Ovary (tissue), 9 donors: Measurements from ENCODE around the gene SINHCAF. TPM values are rescaled to one million over a fixed set of nuclear protein-coding genes. Genes with fewer than 3 reads are reported as not detected.

Source experiments
- DNase-seq, 5 donors: peaks; one replicate each; pipeline ENCODE4 v3.0.0-alpha.2; 2019 to 2020
- H3K27ac ChIP-seq, 2 donors: fragments of 200-600 bp; one replicate each; pipeline versions ENCODE4 v1.5.1 to v1.8.0; 2019 to 2022
- H3K27me3 ChIP-seq: fragments of 200-600 bp; one replicate; pipeline ENCODE4 v1.8.0; 2022
- H3K36me3 ChIP-seq: fragments of 200-600 bp; sonication (generic); one replicate; pipeline ENCODE4 v1.5.1; 2019
- H3K4me1 ChIP-seq: one replicate; pipeline ENCODE4 v1.8.1; 2013; ENCODE audit warnings: mild to moderate bottlenecking, moderate library complexity; ENCODE audit not compliant: insufficient read depth
- H3K4me3 ChIP-seq: fragments of 200-600 bp; sonication (generic); one replicate; pipeline ENCODE4 v1.5.1; 2017
- H3K9me3 ChIP-seq, 2 donors: fragments of 200-600 bp in 1 of 2; sonication (generic) in 1 of 2; one replicate each; pipeline versions ENCODE4 v1.5.1 to v1.8.1; 2013 to 2019; ENCODE audit warnings: mild to moderate bottlenecking in 1 of 2, moderate library complexity in 1 of 2
- EP300 ChIP-seq: sonication (generic); formaldehyde crosslinking; IDR thresholded peaks from one replicate; pipeline ENCODE4 v1.6.1; 2017; ENCODE audit warnings: antibody characterized with exemption
- POLR2A ChIP-seq: fragments of 450-650 bp; IDR thresholded peaks from one replicate; pipeline ENCODE4 v1.6.1; 2017; ENCODE audit warnings: antibody characterized with exemption, mild to moderate bottlenecking, moderate library complexity
- WGBS, 3 donors: extraction: QIAGEN DNeasy Blood & Tissue Kit in 1 of 3; methylation state at CpG; one replicate each; pipeline versions ENCODE4 v1.1.5 to v1.1.7; 2013 to 2017; 5-methylcytosine and 5-hydroxymethylcytosine counted together
- intact Hi-C, 4 donors: fragments of 100-400 bp; cut with DNase I; formaldehyde crosslinking; loops; one replicate each; pipeline versions ENCODE4 v1.11.0 to v1.15.1; 2022 to 2023
- polyA plus RNA-seq, 2 donors: library from polyadenylated mRNA; stranded (reverse); fragments of 200-250 nt in 1 of 2; fragments of 350-450 nt in 1 of 2; fragmentation: Illumina TruSeq in 1 of 2; extraction: RNeasy Lipid Tissue Mini Kit (QIAGEN cat#74804) in 1 of 2; gene quantifications; one replicate each; pipeline ENCODE4 v1.2.3, GENCODE V29; 2013 to 2014
- total RNA-seq, 7 donors: library from RNA; depleted of rRNA in 2 of 7; stranded (reverse); fragments of >200 nt in 2 of 7; fragmentation: NEBNext Ultra II Directional in 3 of 7; extraction: Animal tissue kit (Norgen Biotek cat#: 25700) in 3 of 7; gene quantifications; one replicate each; pipeline versions ENCODE4 v1.1.0 to v1.2.4, GENCODE V29; 2016 to 2023
- TF ChIP-seq, protein P1 (sequence below), 3 donors: fragments of 450-650 bp in 2 of 3; fragments of 200-600 bp in 1 of 3; IDR thresholded peaks; one replicate each; pipeline versions ENCODE4 v1.5.1 to v1.8.0; 2016 to 2022; ENCODE audit warnings: antibody characterized with exemption in 3 of 3, mild to moderate bottlenecking in 1 of 3
- donor health status: DM: no; HTN: no; CAD: no; lungs with moderate emphysema.
- donor health status: DM: no; HTN: no; CAD: no.
- donor health status: Bipolar disorder and iron deficiency.
- donor health status: DM: yes; HTN: yes; CAD: no.
- donor health status: DM: no; HTN: no; CAD: no.
- donor health status: DM: yes; HTN: yes; CAD: no.

SINHCAF gene
- total and polyA plus RNA-seq, 9 donors, result 40.7 to 86.0 (median 59.0) TPM

DNA sequence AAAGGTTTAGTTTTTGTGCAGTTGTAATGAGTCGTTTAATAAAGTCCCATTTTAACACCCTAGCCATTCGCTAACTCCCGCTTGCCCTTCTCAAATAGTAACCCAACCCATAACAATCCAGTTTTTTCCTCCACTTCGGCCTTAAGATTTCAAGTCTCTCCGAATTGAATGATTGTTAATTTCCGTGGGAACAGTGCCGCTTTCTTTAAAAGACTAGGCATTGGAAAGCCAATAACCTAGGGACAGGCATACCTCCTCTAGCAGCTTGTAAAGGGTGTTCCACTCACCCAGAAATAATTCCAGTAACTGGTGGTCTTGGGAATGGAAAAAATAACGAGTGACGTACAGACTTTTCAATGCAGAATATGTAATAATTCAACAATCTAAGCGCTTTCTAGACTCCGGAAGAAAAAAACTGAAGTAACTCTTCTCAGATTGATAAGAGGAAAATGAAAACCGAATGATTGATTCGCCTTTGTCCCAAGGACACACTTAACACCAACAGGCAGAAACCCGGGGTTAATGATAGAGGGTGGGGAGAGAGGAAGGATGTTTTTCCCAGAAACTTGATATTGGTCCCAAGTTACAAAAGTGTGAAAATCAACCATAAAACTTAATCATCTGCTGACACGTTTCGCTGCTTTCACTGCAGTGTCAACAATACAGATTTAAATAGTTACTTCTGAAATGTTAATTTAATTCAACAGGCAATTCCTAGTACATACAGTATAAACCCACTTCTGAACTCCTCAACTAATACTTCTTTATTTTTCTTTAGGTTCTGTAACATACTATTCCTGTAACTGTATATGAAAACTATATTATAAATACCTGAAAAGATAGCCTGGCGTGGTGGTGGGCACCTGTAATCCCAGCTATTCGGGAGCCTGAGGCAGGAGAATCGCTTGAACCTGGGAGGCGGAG is 1.0 kb upstream of the SINHCAF start:
- no peak for DNase-seq
- H3K27me3 ChIP-seq, result no peaks in the 10 kb centered on the region
- H3K27ac ChIP-seq, result peak overlapping the region; percentile 31 to 83
- H3K4me3 ChIP-seq, result peak overlapping the region; percentile 79
- intact Hi-C loops, result no loop called here
- 25 to 33% (median 29%) methylated on average over 20 of the region's 20 CpGs for WGBS, 3 donors
- no peaks in the 10 kb centered on the region for H3K36me3 ChIP-seq
- peaks cover 3% of the 10 kb centered on the region for H3K4me1 ChIP-seq
- TF ChIP-seq EP300, result no peak
- TF ChIP-seq POLR2A, result no peak
- H3K9me3 ChIP-seq, result no peaks in the 10 kb centered on the region

GRCh38 chr12:31325524-31325875 is 450 bp downstream of the SINHCAF start:
- Histone ChIP-seq H3K36me3 (no peaks in the 10 kb centered on the region), H3K27ac (peak overlapping the region; percentile 67 to 83), H3K27me3 (no peaks in the 10 kb centered on the region), H3K4me1 (peaks cover 4% of the 10 kb centered on the region), H3K4me3 (peak overlapping the region; percentile 79), H3K9me3 (no peaks in the 10 kb centered on the region)
- TF ChIP-seq POLR2A, result no peak
- TF ChIP-seq, protein P1, sequence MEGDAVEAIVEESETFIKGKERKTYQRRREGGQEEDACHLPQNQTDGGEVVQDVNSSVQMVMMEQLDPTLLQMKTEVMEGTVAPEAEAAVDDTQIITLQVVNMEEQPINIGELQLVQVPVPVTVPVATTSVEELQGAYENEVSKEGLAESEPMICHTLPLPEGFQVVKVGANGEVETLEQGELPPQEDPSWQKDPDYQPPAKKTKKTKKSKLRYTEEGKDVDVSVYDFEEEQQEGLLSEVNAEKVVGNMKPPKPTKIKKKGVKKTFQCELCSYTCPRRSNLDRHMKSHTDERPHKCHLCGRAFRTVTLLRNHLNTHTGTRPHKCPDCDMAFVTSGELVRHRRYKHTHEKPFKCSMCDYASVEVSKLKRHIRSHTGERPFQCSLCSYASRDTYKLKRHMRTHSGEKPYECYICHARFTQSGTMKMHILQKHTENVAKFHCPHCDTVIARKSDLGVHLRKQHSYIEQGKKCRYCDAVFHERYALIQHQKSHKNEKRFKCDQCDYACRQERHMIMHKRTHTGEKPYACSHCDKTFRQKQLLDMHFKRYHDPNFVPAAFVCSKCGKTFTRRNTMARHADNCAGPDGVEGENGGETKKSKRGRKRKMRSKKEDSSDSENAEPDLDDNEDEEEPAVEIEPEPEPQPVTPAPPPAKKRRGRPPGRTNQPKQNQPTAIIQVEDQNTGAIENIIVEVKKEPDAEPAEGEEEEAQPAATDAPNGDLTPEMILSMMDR (IDR thresholded peaks at IDR 0.05), result peak in 1 of 3 donors; percentile 7
- 0 to 1% (median 0%) methylated on average over 32 to 36 of the region's 36 CpGs for WGBS, 3 donors
- peak in 2 of 5 donors; percentile 51 to 72 for DNase-seq
- intact Hi-C loops, result no loop called here

DNA sequence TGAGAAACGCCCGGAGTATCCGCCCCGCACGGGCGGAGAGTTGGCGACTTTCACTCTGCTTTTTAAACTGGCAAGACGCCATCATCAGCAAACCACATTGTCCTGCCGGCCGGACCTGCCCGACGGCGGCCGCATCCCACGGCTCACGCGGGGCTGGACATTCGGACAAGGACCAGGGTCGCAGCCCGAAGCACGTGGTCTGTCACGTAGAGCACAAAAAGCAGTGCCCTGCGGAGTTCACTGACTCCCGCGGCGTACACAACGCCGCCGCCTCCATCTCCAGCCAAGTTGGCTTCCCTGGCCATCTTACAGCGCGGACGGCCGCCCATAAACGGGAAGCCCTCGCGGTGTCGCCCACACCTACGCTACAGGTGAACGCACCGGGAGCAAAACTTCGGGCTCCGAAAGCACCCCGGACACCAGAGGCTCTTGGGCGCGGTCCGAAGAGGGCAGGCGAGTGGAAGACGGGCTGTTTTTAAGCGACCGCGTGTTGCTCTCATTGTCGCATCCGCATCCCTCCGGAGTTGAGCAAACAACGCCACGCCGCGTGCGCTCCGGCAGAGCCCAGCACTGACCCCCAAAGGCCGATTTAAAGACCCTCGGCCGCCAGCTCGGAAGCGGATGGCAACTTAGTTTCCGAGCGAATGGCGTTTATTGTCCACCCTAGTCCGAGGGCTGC is 966 bp downstream of the SINHCAF start:
- peak overlapping the region; percentile 79 for H3K4me3 ChIP-seq
- 0% methylated on average over 52 to 69 of the region's 69 CpGs for WGBS, 3 donors

DNA sequence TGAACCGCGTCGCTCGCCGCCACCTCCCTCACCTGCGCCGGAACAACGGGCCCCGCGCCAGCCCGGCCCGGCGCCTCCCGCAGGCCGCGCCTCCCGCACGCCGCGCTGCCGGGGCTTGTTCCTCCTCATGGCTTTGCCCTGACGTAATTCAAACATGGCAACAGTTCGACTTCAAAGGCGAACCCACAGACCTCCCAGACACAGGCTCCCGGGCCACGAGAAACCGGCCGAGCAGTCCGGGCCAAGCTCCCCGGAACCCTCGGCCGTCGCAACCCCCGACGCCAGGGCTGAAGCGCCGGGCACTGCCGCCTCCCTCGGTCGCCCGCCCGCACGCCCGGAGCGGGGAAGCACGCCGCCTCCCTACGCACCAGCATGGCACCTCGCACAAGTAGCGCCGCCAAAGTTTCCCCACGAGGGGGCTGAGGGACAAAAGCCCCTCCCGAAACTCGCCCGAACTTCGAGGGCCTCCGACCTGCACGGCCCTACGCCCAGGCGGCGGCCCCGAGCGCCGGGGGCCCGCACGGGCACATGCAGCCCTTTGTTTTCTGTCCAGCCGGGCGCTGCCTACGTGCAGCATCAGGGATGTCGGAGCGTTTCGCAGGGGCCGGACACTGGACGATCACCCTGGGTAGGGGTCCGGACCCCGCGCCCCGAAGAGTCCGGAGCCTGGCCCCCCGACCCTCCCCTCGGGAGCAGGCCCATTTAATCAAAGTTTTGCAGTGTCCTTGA is 1.7 kb downstream of the SINHCAF start:
- H3K4me1 ChIP-seq, result peaks cover 6% of the 10 kb centered on the region
- intact Hi-C loops, result no loop called here
- TF ChIP-seq EP300, result no peak
- peak; percentile 41 for TF ChIP-seq POLR2A
- TF ChIP-seq, protein P1 (IDR thresholded peaks at IDR 0.05), result no peak
- H3K27me3 ChIP-seq, result no peaks in the 10 kb centered on the region
- H3K36me3 ChIP-seq, result no peaks in the 10 kb centered on the region
- H3K4me3 ChIP-seq, result peak overlapping the region; percentile 79
- WGBS, 3 donors, result 0 to 1% (median 1%) methylated on average over 27 to 81 of the region's 81 CpGs
- peak overlapping the region; percentile 67 to 83 for H3K27ac ChIP-seq
- H3K9me3 ChIP-seq, result no peaks in the 10 kb centered on the region
- peak in 4 of 5 donors; percentile 77 to 85 (median 78) for DNase-seq

More for the DNA sequence above, 966 bp downstream of the SINHCAF start:
- peak overlapping the region; percentile 67 to 83 for H3K27ac ChIP-seq
- no peaks in the 10 kb centered on the region for H3K9me3 ChIP-seq
- intact Hi-C loops, result no loop called here
- H3K4me1 ChIP-seq, result peaks cover 4% of the 10 kb centered on the region
- H3K36me3 ChIP-seq, result no peaks in the 10 kb centered on the region
- TF ChIP-seq POLR2A (peak; percentile 37), EP300 (no peak)
- TF ChIP-seq, protein P1 (IDR thresholded peaks at IDR 0.05), result no peak
- DNase-seq, result peak in 4 of 5 donors; percentile 68 to 78 (median 74)
- H3K27me3 ChIP-seq, result no peaks in the 10 kb centered on the region
